SK-N-MC (cell line): ENCODE data around the gene TRPV6.

Experiments
- EZH2 ChIP-seq: fragments of 200-600 bp; sonication (generic); IDR thresholded peaks from one replicate; pipeline ENCODE4 v1.6.1; 2017; ENCODE audit warnings: antibody characterized with exemption
- POLR2AphosphoS5 ChIP-seq: IDR thresholded peaks from 2 replicates; pipeline ENCODE4 v1.6.1; 2012; ENCODE audit warnings: mild to moderate bottlenecking, low read depth, low read length, borderline replicate concordance

GRCh38 chr7:142851269-142851668 is 34.3 kb downstream of the TRPV6 start:
- TF ChIP-seq EZH2 (no peak), POLR2AphosphoS5 (no peak)
